ENCODE results near the gene NTSR1.
A peak's percentile ranks its signal among the peaks of the same experiment; 100 is the strongest.

Gene NTSR1

DNA sequence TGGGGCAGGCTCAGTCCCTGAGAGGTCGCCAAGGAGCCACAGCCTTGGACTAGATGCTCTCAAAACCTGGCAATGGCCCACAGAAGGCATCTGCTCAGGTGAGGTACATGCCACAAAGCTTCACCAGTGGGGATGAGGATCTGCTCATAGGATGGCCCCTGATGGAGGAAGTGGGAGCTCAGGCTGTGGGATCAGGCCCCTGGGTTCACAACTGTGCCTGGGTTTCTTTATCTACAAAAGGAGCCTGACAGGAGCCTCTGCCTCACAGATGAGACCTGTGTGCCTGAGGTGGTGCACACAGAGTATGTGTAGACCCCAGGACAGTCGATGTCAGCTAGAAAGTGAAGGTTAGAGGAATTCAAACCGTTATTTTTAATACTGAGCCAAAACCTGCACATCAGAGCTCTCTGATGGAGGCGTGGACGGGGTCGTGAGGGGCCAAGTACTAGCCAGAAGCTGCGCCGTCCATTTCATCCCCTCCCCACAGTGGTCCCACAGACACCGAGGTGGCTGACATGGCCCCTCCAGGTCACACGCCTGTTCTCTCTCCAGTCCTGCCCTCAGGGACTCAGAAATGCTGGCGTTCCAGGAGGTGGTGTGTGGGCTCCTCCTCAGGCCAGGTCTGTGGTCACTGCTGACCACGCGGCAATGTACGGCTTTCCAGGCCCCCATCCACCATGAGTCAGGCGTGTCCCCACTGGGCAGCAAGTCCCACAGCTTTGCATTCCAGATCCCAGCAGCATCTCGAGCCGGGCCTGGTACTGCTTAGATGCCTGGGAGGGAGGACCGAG lies 33.3 kb downstream of the NTSR1 start:
- DNase-seq = no peak

DNA sequence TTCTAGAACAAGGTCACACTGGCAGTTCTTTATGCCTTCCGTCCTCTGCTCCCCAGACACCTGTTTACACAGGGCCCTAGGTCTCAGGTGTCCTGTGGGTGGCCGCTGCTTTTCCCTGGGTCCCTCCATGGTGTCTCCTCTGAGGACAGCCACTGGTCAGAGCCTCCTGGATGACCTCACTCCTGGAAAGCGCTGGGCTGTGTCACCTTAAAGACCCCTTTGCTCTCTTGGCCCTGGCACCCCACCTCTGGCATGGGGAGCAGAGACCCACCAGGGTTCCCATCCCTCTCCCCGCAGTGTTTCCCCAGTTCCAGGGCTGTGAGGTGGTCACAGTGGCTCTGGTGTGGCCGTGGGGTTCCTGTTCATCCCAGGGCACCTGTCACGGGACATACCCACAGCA lies 33.9 kb downstream of the NTSR1 start:
- DNase-seq = no peak

GRCh38 chr20:62742979-62743776 lies 34.5 kb downstream of the NTSR1 start:
- no peak for DNase-seq

- no peak for DNase-seq
Observed at GRCh38 chr20:62743777-62744317, 35.2 kb downstream of the NTSR1 start.

- DNase-seq = no peak
Observed at GRCh38 chr20:62744741-62745191, 36.1 kb downstream of the NTSR1 start.

DNA sequence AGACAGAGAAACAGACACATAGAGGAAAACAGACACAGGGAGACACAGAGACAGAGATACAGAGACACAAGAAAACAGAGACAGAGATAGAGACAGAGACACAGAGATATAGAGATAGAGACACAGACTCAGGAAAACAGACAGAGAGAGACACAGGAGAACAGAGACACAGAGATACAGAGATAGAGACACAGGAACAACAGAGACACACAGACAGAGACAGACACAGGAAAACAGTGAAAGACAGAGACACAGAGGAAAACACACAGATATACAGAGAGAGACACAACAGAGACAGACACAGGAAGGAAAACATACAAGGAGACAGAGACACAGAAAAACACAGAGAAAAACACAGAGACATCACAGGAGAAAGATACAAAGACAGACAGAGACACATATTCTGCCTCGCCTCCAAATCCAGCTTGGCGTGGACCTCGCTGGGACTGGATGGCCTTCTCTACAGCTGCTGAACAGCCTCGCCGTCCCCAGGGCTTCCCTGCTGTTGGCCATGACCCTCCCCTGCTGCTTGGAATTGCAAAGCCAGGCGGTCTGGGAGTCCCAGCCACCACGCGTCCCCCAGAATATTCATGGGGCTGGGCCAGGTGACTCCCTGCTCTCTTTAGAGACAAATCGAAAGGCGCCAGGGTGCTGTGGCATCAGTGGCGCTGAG lies 36.8 kb downstream of the NTSR1 start:
- no peak for DNase-seq

GRCh38 chr20:62745952-62746288 lies 37.3 kb downstream of the NTSR1 start:
- DNase-seq = no peak

GRCh38 chr20:62748311-62748710 lies 39.7 kb downstream of the NTSR1 start:
- DNase-seq = no peak

- no peak for DNase-seq
Observed at GRCh38 chr20:62749851-62750445, 41.3 kb downstream of the NTSR1 start.

DNA sequence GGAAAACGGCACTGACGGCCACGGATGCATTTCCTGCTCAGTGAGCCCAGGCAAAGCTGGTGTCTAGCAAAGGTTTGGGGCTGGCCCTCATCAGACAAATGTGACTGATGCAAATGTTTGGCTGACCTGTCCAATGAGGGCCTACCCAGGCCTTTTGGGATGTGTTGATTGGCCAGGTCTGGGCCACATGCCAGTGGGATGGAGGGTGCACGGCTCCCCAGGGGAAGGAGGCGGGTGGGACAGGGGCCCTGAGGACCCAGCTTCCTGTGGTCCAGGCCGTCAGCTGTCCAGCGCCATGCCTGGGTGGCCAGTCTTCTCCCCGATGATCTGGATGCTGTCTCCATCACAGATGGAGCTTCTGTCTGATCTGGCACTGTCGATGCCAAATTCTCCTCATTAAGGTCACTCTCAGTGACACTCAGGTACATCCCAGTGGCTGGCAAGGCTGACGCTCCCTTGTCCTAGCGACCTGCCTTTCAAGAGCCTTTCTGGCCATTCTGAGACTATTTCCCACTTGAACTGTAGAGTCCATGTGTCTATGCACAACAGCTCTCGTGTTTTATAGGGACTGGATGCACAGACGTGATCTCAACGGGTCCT lies 43.0 kb downstream of the NTSR1 start:
- DNase-seq = no peak

DNA sequence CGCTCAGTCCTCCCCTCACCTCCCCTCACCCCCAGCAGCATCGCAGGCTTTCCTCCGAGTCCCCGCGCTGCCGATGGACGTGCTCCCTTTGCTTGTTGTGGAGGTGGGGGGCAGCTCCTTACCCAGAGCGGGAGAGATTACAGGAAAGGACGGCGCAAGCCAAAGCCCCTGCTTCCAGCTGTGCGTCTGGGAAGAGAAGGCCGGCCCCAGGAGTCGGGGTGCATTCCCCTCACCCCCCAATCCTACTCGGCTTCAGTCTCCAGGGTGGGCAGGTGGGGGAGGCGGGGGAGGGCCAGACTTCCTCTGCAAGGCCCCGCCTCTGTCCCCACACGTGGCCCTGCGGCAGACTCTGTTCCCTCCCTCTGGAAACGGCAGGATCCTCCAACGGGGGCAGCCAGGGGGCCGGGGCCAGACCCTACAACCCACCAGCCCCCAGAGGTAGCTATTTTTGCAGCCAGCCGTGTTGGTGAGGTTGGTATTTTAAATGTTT lies 43.6 kb downstream of the NTSR1 start:
- DNase-seq = no peak

DNA sequence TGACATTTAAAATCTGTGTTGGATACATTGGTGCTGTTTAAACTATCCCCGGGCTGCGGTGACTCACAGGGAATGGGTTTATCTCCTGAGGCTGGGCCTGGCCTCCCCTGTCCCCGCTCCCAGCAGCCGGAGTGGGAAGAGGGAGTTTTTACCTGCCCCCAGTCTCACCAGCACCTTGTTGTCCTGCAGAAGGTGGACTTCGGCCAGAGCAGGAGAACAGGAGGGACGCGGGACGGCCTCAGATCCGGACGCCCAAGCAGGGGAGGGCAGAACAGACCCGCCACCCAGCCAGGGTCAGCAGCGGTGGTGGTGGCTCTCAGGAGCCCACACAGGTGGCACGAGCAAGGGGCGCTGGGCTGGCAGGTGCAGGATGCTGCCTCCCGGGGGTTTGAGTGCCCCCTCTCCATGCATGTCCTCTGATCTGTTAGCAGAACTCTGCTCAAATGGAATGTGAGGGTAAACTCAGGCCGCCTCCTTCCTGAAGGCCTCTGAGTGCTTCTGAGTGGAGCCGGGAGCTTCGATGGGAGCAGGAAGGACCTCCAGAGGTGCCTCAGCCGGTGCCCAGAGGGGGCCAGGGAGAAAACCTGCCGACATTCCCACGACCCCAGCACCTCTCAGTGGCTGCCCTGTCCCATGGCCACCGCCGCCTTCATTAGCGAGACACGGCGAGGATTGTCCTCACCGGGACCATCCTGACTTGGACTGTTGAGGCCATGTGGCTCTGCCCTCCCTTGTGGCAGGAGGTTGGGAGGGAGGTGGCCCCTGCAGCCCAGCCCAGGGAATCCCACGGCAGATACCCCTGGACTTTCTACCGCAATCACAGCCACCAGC lies 44.2 kb downstream of the NTSR1 start:
- DNase-seq = no peak

- DNase-seq = no peak
Observed at GRCh38 chr20:62753626-62754025, 45.0 kb downstream of the NTSR1 start.

DNA sequence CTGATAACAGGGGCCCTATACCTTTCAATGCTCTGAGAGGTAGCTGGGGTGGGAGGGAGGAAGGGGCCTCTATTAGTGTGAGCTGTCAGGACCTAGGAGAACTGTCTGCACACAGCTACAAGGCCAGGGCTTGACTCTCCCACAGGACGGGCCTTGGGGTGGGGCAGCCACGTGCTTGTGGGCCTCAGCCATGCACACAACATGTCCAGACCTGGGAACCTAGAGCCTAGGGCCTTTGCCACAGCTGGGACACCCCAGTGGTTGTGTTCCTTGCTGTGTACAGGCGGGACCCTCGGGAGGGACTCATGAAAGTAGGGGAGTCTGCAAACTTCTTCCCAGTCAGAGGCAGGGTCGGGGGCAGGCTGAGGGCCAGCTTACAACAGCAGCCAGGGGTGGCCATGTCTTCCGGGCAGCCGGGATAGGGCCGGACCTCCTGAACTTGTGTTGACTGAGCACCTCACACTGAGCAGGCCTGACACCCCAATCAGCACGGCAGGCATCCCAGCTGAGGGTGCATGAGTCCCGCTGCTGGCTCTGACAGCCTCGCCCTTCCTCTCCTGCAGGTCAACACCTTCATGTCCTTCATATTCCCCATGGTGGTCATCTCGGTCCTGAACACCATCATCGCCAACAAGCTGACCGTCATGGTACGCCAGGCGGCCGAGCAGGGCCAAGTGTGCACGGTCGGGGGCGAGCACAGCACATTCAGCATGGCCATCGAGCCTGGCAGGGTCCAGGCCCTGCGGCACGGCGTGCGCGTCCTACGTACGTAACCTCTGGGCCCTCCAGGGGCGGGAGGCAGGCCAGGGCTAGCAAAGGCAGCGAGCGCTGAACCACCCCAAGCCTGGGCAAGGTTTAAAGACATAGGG lies 45.7 kb downstream of the NTSR1 start:
- no peak for DNase-seq

GRCh38 chr20:62754991-62755356 lies 46.3 kb downstream of the NTSR1 start:
- no peak for DNase-seq

DNA sequence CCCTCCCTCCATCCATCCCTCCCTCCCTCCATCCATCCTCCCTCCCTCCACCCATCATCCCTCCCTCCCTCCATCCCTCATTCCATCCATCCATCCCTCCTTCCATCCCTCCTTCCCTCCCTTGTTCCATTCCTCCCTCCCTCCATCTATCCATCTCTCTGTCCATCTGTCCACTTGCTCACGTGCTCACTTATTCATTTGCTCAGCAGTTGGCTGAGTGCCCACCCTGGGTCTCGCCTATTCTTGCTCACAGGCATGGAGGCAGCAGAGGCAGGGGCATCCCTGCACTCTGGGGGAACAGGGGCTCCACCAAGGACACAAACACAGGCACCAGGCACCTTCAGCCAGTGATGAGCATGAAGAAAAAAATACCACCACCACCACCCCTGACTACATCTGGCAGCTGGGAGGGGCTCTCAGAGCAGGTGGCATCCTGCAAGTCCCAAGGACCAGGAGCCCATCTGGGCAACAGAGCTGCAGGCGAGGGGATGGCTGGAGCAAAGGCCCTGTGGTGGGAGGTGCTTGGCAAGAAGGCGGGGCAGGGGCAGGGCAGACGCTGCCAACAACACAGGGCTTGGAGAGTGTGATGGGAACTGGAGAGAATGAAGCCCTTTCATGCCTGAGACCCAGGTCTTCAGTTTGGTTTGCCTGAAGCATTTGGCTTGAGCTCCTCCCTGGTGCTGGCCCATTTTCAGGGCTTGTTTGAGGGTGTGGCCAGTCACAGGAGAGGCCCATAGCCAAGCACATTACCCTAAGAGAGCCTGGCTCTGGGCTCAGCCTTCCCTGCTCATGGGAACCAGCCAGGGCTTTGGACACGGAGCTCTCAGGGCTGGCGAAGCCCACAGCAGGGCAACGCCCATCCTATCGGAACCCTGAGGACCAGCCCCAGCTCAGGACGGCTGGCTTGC lies 47.4 kb downstream of the NTSR1 start:
- DNase-seq = peak in 1 of 2 experiments; percentile 56

- no peak for DNase-seq
Observed at GRCh38 chr20:62758226-62758912, 49.7 kb downstream of the NTSR1 start.

GRCh38 chr20:62759981-62760431 lies 51.4 kb downstream of the NTSR1 start:
- no peak for DNase-seq

DNA sequence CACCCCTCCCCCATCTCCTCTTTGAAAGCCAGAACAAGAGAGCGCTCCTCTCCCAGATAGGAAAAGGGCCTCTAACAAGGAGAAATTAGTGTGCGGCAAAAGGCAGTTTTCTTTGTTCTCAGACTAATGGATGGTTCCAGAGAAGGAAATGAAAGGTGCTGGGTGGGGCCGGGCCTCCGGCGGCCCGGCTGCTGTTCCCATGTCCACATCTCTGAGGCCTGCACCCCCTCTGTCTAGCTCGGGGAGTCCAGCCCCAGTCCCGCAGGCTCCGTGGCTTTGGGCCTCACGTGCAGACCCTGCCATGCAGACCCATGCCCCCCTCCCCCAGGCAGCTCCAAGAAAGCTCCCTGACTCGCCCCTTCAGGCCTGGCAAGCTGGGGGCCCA lies 51.8 kb downstream of the NTSR1 start:
- no peak for DNase-seq

All from NCI-H526 (cell line).